Measurements from ENCODE around the gene LRP1.
A peak's percentile ranks its signal among the peaks of the same experiment; 100 is the strongest.

The LRP1 gene

DNA sequence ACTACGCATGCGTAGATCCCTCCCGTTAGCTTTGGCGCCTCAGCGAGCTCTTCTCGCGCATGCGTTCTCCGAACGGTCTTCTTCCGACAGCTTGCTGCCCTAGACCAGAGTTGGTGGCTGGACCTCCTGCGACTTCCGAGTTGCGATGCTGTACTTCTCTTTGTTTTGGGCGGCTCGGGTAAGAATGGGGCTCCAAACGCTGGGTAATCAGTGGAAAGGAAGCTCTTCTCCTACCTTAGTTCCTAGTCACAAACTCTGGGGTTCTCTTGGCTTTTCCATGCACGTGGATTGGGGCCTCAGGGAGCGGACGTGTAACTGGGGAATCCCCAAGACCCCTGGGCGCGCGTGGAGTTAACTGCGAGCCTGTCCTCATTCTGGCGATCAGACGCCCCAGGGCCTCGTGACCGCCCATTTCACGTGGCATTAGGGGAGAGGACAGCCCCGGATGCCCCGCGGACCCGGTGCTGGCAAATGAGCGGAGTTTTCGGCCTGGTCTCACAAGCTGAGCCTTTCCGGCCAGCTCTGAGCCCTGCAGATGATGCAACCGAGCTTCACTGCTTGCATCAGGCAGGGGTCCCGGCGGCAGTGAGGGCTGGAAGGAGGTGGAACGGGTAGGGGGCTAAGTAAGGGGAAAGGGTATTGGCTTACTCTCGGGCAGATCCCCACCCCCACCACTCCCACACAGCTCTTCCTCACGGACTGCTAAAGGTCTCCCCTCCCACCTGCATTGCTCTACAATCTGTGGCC, 101.5 kb downstream of the LRP1 start, which contains the start of gene SHMT2:
Gene SHMT2 (plus strand): TSS at position 78 of the 747 bp plus-strand sequence. CDS start 68 bp downstream, at position 146.
- Histone ChIP-seq H3K27ac (replicated peaks) (peak within 1 kb of the TSS; percentile 83), H3K4me3 (replicated peaks; ENCODE audit: insufficient read depth, low read length) (peak within 1 kb of the TSS; percentile 75), H3K27me3 (ENCODE audit: insufficient read depth, poor library complexity, severe bottlenecking) (peaks cover 18% of the 10 kb centered on the region)
- peak; percentile 82 to 96 for DNase-seq (ENCODE audit: low read depth in 1 of 2, low spot score in 1 of 2)
- TF ChIP-seq POLR2AphosphoS5 (IDR thresholded peaks at IDR 0.05; ENCODE audit: low read depth) (peak; percentile 60; the same call in 1 of the 2 replicates), GABPA (IDR thresholded peaks at IDR 0.05; ENCODE audit: low read depth) (no peak)

DNA sequence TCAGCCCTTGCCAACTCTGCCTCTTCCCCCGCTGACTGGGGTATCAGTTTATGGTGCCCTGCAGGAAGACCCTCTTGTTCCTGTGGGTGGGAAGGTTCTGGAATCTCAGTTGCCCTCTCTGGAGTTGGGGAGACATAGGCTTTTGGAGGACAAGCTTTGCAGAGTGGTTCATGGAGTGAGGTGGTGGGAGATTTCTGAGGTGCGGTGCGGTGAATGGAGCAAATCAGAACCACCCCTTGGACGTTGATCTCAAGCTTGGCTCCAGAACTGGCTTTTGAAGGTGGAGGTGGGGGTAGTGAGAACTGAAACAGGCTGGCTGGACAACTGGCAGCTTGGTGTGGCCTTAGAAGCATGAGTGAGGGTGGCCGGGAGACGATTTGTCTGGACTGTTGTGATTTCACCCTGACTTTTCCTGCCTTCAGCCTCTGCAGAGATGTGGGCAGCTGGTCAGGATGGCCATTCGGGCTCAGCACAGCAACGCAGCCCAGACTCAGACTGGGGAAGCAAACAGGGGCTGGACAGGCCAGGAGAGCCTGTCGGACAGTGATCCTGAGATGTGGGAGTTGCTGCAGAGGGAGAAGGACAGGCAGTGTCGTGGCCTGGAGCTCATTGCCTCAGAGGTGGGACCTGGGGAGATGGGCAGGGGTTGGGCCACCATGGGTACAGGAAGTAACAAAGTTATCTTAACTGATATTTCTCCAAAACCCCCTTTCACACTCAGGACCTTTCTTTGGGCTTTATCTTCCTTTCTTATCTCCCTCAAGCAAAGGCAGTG, 102.3 kb downstream of the LRP1 start:
- peaks cover 13% of the 10 kb centered on the region for H3K27me3 ChIP-seq (ENCODE audit: insufficient read depth, poor library complexity, severe bottlenecking)
- TF ChIP-seq GABPA (IDR thresholded peaks at IDR 0.05; ENCODE audit: low read depth) (no peak), SPI1 (IDR thresholded peaks at IDR 0.05; ENCODE audit: borderline replicate concordance, low read depth) (no peak), POLR2AphosphoS5 (IDR thresholded peaks at IDR 0.05; ENCODE audit: low read depth) (no peak)
- TF ChIP-seq, protein P1, sequence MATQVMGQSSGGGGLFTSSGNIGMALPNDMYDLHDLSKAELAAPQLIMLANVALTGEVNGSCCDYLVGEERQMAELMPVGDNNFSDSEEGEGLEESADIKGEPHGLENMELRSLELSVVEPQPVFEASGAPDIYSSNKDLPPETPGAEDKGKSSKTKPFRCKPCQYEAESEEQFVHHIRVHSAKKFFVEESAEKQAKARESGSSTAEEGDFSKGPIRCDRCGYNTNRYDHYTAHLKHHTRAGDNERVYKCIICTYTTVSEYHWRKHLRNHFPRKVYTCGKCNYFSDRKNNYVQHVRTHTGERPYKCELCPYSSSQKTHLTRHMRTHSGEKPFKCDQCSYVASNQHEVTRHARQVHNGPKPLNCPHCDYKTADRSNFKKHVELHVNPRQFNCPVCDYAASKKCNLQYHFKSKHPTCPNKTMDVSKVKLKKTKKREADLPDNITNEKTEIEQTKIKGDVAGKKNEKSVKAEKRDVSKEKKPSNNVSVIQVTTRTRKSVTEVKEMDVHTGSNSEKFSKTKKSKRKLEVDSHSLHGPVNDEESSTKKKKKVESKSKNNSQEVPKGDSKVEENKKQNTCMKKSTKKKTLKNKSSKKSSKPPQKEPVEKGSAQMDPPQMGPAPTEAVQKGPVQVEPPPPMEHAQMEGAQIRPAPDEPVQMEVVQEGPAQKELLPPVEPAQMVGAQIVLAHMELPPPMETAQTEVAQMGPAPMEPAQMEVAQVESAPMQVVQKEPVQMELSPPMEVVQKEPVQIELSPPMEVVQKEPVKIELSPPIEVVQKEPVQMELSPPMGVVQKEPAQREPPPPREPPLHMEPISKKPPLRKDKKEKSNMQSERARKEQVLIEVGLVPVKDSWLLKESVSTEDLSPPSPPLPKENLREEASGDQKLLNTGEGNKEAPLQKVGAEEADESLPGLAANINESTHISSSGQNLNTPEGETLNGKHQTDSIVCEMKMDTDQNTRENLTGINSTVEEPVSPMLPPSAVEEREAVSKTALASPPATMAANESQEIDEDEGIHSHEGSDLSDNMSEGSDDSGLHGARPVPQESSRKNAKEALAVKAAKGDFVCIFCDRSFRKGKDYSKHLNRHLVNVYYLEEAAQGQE (IDR thresholded peaks at IDR 0.05; ENCODE audit: insufficient replicate concordance, low read depth), result no peak
- TF ChIP-seq, protein P2, sequence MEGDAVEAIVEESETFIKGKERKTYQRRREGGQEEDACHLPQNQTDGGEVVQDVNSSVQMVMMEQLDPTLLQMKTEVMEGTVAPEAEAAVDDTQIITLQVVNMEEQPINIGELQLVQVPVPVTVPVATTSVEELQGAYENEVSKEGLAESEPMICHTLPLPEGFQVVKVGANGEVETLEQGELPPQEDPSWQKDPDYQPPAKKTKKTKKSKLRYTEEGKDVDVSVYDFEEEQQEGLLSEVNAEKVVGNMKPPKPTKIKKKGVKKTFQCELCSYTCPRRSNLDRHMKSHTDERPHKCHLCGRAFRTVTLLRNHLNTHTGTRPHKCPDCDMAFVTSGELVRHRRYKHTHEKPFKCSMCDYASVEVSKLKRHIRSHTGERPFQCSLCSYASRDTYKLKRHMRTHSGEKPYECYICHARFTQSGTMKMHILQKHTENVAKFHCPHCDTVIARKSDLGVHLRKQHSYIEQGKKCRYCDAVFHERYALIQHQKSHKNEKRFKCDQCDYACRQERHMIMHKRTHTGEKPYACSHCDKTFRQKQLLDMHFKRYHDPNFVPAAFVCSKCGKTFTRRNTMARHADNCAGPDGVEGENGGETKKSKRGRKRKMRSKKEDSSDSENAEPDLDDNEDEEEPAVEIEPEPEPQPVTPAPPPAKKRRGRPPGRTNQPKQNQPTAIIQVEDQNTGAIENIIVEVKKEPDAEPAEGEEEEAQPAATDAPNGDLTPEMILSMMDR (IDR thresholded peaks at IDR 0.05; ENCODE audit: insufficient read depth, low read length), result no peak

DNA sequence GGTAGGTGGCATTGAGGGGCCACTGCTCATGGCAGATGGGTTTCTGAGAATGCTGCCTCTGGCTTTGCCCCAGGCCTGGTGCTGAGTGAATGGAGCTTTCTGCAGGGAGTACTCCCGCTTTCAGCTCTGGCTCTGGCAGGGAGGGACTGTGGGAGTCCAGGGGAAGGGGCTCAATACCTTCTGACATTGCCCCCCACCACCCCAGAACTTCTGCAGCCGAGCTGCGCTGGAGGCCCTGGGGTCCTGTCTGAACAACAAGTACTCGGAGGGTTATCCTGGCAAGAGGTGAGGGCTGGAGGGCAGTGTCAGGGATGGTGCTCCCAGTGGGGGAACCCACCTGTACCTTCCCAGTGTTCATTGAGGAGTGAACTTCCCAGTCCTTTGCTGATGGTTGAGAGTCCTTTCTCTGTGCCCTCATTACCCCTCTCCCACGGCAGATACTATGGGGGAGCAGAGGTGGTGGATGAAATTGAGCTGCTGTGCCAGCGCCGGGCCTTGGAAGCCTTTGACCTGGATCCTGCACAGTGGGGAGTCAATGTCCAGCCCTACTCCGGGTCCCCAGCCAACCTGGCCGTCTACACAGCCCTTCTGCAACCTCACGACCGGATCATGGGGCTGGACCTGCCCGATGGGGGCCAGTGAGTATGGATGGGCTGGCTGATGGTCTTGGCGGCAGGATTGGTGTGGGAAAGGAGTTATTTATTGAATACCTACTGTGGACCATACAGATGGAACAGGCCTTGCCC, 103.2 kb downstream of the LRP1 start:
- DNase-seq (ENCODE audit: low read depth in 1 of 2, low spot score in 1 of 2), result no peak
- TF ChIP-seq SPI1 (IDR thresholded peaks at IDR 0.05; ENCODE audit: borderline replicate concordance, low read depth) (no peak), POLR2AphosphoS5 (IDR thresholded peaks at IDR 0.05; ENCODE audit: low read depth) (no peak), GABPA (IDR thresholded peaks at IDR 0.05; ENCODE audit: low read depth) (no peak)
- TF ChIP-seq, protein P2 (IDR thresholded peaks at IDR 0.05; ENCODE audit: insufficient read depth, low read length), result no peak
- TF ChIP-seq, protein P1 (IDR thresholded peaks at IDR 0.05; ENCODE audit: insufficient replicate concordance, low read depth), result no peak
- peaks cover 8% of the 10 kb centered on the region for H3K27me3 ChIP-seq (ENCODE audit: insufficient read depth, poor library complexity, severe bottlenecking)
- H3K27ac ChIP-seq (replicated peaks), result no peak overlapping the region
- peak overlapping the region; percentile 75; the same call in 1 of the 2 replicates for H3K4me3 ChIP-seq (replicated peaks; ENCODE audit: insufficient read depth, low read length)

More for the DNA sequence above, 102.3 kb downstream of the LRP1 start:
- peak overlapping the region; percentile 83 for H3K27ac ChIP-seq (replicated peaks)
- no peak for DNase-seq (ENCODE audit: low read depth in 1 of 2, low spot score in 1 of 2)
- peak overlapping the region; percentile 75 for H3K4me3 ChIP-seq (replicated peaks; ENCODE audit: insufficient read depth, low read length)
